Chondrocyte (in vitro differentiated cells): ENCODE results near the gene JAG1. TPM values are rescaled to one million over a fixed set of nuclear protein-coding genes. Genes with fewer than 3 reads are reported as not detected.
"Not testable (repeated sequence)": the region's sequence is repeated elsewhere in the genome, so short reads cannot be mapped to it uniquely, and the experiment has no call there.

ENCODE experiments used
- DNase-seq: peaks from one replicate; pipeline ENCODE4 v3.0.0; 2021; ENCODE audit warnings: mixed read lengths, low spot score
- H3K27ac Mint-ChIP-seq: one replicate; pipeline ENCODE4 v1.8.0; 2021; ENCODE audit warnings: mild to moderate bottlenecking, moderate library complexity, mixed read lengths; ENCODE audit not compliant: unreplicated experiment
- H3K27me3 Mint-ChIP-seq: 2 replicates; pipeline ENCODE4 v1.8.0; 2021; ENCODE audit warnings: low read depth, mixed read lengths
- H3K36me3 Mint-ChIP-seq: 2 replicates; pipeline ENCODE4 v1.8.0; 2021; ENCODE audit warnings: low read depth, mixed read lengths
- H3K4me1 Mint-ChIP-seq: 2 replicates; pipeline ENCODE4 v1.8.0; 2021; ENCODE audit warnings: low read depth, mild to moderate bottlenecking, mixed read lengths
- H3K4me3 Mint-ChIP-seq: one replicate; pipeline ENCODE4 v1.8.0; 2021; ENCODE audit warnings: mild to moderate bottlenecking, moderate library complexity, mixed read lengths; ENCODE audit not compliant: unreplicated experiment
- H3K9me3 Mint-ChIP-seq: 2 replicates; pipeline ENCODE4 v1.8.0; 2021; ENCODE audit warnings: low read depth, mixed read lengths
- CTCF ChIP-seq: fragments of 200-600 bp; sonication (generic); IDR thresholded peaks from 2 replicates; pipeline ENCODE4 v1.5.0; 2021; ENCODE audit warnings: antibody characterized with exemption, mild to moderate bottlenecking, moderate library complexity
- total RNA-seq: library from RNA; stranded (reverse); gene quantifications from 3 replicates; pipeline ENCODE4 v1.2.1, GENCODE V29; 2021

Gene JAG1
- total RNA-seq, 1 donor from 2014 or later = 510 TPM

- H3K4me3 Mint-ChIP-seq = no peak overlapping the region
- peak overlapping the region; percentile 95 for H3K27ac Mint-ChIP-seq
- TF ChIP-seq CTCF = no peak
- H3K9me3 Mint-ChIP-seq = peaks cover 4% of the 10 kb centered on the region
- H3K36me3 Mint-ChIP-seq = peaks cover 8% of the 10 kb centered on the region
- no peak for DNase-seq
- peaks cover 56% of the 10 kb centered on the region for H3K4me1 Mint-ChIP-seq
- H3K27me3 Mint-ChIP-seq = no peaks in the 10 kb centered on the region
Measured at GRCh38 chr20:10618611-10619245, 55.1 kb downstream of the JAG1 start.

- H3K4me1 Mint-ChIP-seq = peaks cover 46% of the 10 kb centered on the region
- not testable (repeated sequence) for H3K27ac Mint-ChIP-seq, H3K4me3 Mint-ChIP-seq, H3K27me3 Mint-ChIP-seq, H3K9me3 Mint-ChIP-seq, DNase-seq, H3K36me3 Mint-ChIP-seq
Measured at GRCh38 chr20:10617549-10618133, 56.2 kb downstream of the JAG1 start.

- H3K9me3 Mint-ChIP-seq = peaks cover 4% of the 10 kb centered on the region
- no peaks in the 10 kb centered on the region for H3K27me3 Mint-ChIP-seq
- peaks cover 9% of the 10 kb centered on the region for H3K36me3 Mint-ChIP-seq
- peaks cover 35% of the 10 kb centered on the region for H3K4me1 Mint-ChIP-seq
- H3K4me3 Mint-ChIP-seq = no peak overlapping the region
- no peak for TF ChIP-seq CTCF
- no peak for DNase-seq
- H3K27ac Mint-ChIP-seq = no peak overlapping the region
Measured at GRCh38 chr20:10616212-10616611, 57.6 kb downstream of the JAG1 start.

- Mint-ChIP-seq H3K4me1 (peaks cover 33% of the 10 kb centered on the region), H3K4me3 (no peak overlapping the region), H3K36me3 (peaks cover 9% of the 10 kb centered on the region), H3K27me3 (no peaks in the 10 kb centered on the region), H3K9me3 (peaks cover 4% of the 10 kb centered on the region), H3K27ac (no peak overlapping the region)
- no peak for DNase-seq
- TF ChIP-seq CTCF = no peak
Measured at GRCh38 chr20:10613911-10614310, 59.9 kb downstream of the JAG1 start.

GRCh38 chr20:10613426-10613825 lies 60.4 kb downstream of the JAG1 start:
- not testable (repeated sequence) for H3K36me3 Mint-ChIP-seq, H3K9me3 Mint-ChIP-seq, H3K4me3 Mint-ChIP-seq, DNase-seq, H3K27me3 Mint-ChIP-seq, H3K27ac Mint-ChIP-seq
- H3K4me1 Mint-ChIP-seq = peaks cover 33% of the 10 kb centered on the region

- Mint-ChIP-seq H3K9me3 (peaks cover 4% of the 10 kb centered on the region), H3K27me3 (no peaks in the 10 kb centered on the region), H3K27ac (peak overlapping the region; percentile 63), H3K4me3 (no peak overlapping the region), H3K36me3 (peaks cover 7% of the 10 kb centered on the region), H3K4me1 (peaks cover 43% of the 10 kb centered on the region)
- no peak for DNase-seq
- TF ChIP-seq CTCF = peak; percentile 66
Measured at GRCh38 chr20:10611357-10611756, 62.4 kb downstream of the JAG1 start.
